ENCODE measurements around the gene PNMA6E. TPM values are rescaled to one million over a fixed set of nuclear protein-coding genes. Genes with fewer than 3 reads are reported as not detected.

PNMA6E gene
- total RNA-seq, 6 donors from 2014 or later: 0.09 to 0.44 (median 0.10) TPM; not detected in 3

DNA sequence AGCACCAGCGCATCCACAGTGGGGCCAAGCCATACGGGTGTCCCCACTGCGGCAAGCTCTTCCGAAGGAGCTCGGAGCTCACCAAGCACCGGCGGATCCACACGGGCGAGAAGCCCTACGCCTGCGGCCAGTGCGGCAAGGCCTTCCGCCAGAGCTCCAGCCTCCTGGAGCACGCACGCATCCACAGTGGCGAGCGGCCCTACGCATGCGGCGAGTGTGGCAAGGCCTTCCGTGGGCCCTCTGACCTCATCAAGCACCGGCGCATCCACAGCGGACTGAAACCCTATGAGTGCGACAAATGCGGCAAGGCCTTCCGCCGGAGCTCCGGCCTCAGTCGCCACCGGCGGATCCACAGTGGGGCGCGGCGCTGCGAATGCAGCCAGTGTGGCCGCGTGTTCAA, 53.6 kb downstream of the PNMA6E start:
- no peaks in the 10 kb centered on the region for H3K9me3 ChIP-seq
- no peak overlapping the region for H3K27ac ChIP-seq
- peaks cover 0 to 40% (median 17%) of the 10 kb centered on the region in 4 donors for H3K36me3 ChIP-seq
- ATAC-seq (ENCODE audit: low FRiP score in 2 of 2): no peak
- no peaks in the 10 kb centered on the region for H3K27me3 ChIP-seq
- no peak for TF ChIP-seq CTCF (IDR thresholded peaks at IDR 0.05)
- no peak for TF ChIP-seq POLR2A (IDR thresholded peaks at IDR 0.05)
- no peak for TF ChIP-seq EP300 (IDR thresholded peaks at IDR 0.05)
- no peak for TF ChIP-seq POLR2AphosphoS5 (IDR thresholded peaks at IDR 0.05)
- no peaks in the 10 kb centered on the region for H3K4me1 ChIP-seq
- no peak overlapping the region for H3K4me3 ChIP-seq
- 94 to 100% methylated on average over 2 to 25 of the region's 38 CpGs for WGBS, 2 donors
- DNase-seq: peak in 1 of 2 donors; percentile 62

Small RNAs within 50 kb of the gene (small RNA-seq; reads per million reads assigned to genes)
- gene AC152007.1: 0 reads per million in 4 donors
- 0 reads per million in 4 donors for gene RN7SL667P

Other genes starting within 250 kb of the PNMA6E start
- under 1 TPM in 1 of 6 donors, not detected in 5; 0.13 TPM for gene MAGEA1, start 222.1 kb downstream of the PNMA6E start, total RNA-seq
- not detected for gene PNMA6F, start 79.6 kb downstream of the PNMA6E start, total RNA-seq
- 10 to 100 TPM in 2 of 6 donors, 1 to 10 TPM in 4; 5.9 to 13.8 (median 8.8) TPM for gene ZNF275, start 67.2 kb downstream of the PNMA6E start, total RNA-seq
- gene ZFP92, start 10.1 kb upstream of the PNMA6E start, total RNA-seq: 1 to 10 TPM; 2.7 to 5.1 (median 3.7) TPM
- gene TREX2, start 44.7 kb upstream of the PNMA6E start, total RNA-seq: 1 to 10 TPM in 5 of 6 donors, under 1 TPM in 1; 0.97 to 7.3 (median 2.8) TPM
- gene HAUS7, start 69.2 kb upstream of the PNMA6E start, total RNA-seq: 10 to 100 TPM in 5 of 6 donors, 1 to 10 TPM in 1; 3.7 to 61.8 (median 23.0) TPM
- 100 to 1,000 TPM in 3 of 6 donors, 10 to 100 TPM in 3; 13.0 to 251 (median 86.3) TPM for gene BGN, start 93.6 kb upstream of the PNMA6E start, total RNA-seq
- under 1 TPM in 4 of 6 donors, not detected in 2; 0.10 to 0.55 (median 0.33) TPM for gene ATP2B3, start 116.3 kb upstream of the PNMA6E start, total RNA-seq
- 10 to 100 TPM; 13.4 to 48.2 (median 24.6) TPM for gene CCNQ, start 197.8 kb upstream of the PNMA6E start, total RNA-seq
- under 1 TPM in 3 of 6 donors, not detected in 3; 0.14 to 0.44 (median 0.27) TPM for gene DUSP9, start 245.9 kb upstream of the PNMA6E start, total RNA-seq

Data from upper lobe of left lung (tissue), 6 donors.